ENCODE measurements around the gene POLRMT.

POLRMT gene

DNA sequence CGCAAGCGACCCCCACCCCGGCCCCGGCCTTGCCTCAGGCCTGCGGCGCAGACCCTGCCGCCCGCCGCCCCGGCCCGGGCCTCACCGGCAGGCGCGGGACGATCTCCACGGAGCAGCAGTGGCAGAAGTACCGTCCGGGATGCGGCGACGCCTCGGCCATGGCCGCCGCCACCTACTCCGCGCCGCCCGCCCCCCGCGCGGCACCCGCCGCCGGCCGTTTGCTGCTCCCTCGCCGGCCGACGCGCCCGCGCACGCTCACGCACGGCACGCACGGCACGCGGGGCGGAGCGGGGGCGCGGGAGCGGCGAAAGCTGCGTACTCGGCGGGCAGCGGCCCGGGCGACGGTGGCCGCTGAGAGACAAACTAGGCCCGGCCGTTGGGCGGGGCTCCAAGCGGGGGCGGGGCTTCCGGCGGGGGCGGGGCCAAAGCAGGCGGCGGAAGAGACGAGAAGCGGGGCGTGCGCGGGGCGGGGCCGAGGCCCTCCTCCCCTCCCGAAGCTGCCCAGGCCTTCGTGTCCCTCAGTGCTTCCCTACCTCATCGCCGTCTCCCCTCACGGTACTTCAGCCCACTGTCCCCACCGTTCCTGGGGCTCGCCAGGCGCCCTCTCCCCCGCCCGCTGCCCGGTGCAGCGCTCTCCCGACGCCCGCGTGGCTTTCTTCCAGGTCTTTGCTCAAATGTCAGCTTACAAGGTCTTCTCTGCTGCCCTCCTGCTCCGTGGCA, 29.8 kb upstream of the POLRMT start, which contains the start of gene RNF126:
TSS of gene RNF126 (minus strand) at position 253 of the 720 bp plus-strand sequence. CDS start at position 160, 93 bp downstream.
- DNase-seq (ENCODE audit: low spot score): peak; percentile 95

GRCh38 chr19:662207-662961, 29.0 kb upstream of the POLRMT start:
- peak; percentile 77 for DNase-seq (ENCODE audit: low spot score)

DNA sequence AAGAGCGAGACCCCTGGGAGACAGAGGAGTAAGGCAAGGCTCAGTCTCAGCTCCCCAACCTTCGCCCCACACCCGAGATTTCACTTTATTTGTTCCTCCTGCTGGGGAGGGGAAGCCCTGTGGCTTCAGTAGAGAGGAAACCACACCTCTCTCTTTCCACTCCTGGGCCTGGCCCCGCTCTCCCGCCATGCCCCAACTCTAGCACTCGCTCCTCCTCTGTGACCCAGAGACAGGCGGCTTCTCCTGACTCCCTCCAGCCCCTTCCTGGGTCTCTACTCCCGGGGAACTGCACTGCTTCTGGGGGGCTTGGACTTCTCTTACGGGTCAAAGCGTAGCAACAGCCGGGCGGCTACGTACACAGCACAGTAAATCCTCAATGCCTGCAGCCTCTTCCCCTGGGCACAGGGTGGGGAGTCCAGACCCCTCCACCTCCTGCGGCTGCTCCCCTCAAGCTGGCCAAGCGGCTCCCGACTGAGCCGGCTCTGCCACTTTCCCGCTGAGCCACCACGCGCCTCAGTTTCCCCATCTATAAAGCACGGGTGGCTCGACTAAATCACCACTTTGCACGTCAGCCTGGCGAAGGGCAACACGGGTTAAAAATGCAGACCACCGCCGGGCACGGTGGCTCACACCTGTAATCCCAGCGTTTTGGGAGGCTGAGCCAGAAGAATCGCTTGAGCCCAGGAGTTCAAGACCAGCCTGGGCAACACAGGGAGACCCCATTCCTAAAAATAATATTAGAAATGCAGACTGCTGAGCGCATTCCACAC, 28.3 kb upstream of the POLRMT start:
- peak; percentile 77 for DNase-seq (ENCODE audit: low spot score)

DNA sequence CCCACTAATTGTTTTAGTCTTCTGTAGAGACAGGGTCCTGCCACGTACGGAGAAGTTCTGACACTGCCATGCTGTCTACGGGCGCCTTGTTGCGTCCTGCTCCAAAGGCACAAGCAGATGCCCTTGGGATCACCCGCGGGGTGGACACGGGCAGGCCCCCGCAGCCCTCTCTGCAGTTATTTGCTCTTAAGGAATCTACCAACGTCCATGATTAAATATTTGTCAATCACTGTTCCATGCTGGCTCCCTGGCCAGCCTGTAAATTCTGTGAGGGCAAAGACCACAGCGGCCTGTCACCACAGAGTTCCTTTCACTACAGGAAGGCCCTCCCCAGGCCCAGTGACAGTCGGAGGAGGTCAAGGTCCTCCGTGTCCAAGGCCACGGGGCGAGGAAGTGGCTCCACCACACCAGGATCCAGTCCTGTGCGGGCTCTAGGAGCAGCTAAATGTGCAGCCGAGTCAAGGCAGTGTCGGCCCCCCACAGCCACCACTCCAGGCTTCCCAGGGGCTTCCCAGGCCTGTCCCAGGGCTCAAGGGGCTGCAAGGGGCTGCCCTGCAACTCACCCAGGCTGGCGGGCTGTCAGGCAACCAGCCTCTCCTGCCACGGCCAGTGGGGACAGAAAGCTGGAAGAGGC, 27.6 kb upstream of the POLRMT start:
- no peak for DNase-seq (ENCODE audit: low spot score)

- DNase-seq (ENCODE audit: low spot score): peak; percentile 22
Measured at GRCh38 chr19:658916-659839, 25.8 kb upstream of the POLRMT start.

DNA sequence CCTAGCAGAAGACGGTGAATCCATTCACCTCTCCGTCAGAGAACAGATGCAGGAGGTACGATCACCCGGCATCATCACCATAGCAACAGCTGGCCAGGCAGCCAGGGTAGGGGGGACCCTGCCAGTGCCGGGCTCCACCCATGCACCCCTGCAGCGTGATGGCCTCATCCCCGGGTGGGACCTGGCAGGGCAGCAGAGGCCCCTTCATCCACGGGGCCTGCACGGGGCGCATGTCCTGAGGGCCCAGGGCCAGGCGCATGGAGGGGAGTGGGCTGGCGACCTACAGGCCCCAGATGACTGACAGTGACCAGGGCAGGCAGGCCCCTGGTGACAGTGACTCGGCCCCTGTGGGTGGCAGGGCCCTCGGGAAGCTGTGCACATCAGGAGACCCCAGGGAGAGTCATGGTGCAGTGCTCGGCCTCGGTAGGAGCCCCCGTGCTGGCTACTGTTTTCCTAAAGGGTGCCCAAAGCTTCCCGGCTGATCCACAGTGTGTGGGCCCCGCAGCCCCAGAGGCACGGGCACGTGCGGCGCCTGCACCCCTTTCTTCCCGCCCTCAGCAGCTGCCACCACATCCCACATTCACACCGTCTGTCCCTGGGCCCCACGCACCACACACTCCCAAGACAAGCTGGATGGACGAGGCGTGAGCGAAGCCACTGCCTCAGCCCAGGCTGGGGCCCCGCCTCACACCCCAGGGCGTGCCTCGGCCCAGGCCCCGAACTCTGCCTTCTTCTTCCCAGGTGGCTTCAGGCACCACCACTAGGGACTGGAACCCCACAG, 24.9 kb upstream of the POLRMT start:
- no peak for DNase-seq (ENCODE audit: low spot score)

DNA sequence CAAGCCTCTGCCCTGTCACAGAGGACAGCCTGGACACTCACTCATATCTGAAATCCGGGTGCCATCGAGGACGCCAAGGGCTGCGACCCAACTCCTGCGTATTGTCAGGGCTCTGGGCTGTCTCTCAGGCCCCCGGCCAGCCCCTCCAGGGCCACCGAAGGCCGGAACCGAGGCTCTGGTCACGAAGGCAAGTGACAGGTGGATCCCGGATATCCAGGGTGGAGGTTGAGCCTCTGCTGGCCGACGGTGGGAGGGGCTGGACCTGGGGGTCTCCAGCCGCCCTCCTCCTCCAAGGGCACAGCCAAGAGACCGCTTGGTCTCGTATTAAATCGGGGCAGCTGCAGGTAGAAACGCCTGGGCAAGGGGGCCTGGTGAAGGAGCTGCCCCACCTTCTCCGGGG, 24.3 kb upstream of the POLRMT start:
- no peak for DNase-seq (ENCODE audit: low spot score)

GRCh38 chr19:656751-657559, 23.6 kb upstream of the POLRMT start:
- no peak for DNase-seq (ENCODE audit: low spot score)

- DNase-seq (ENCODE audit: low spot score): no peak
Measured at GRCh38 chr19:655691-656090, 22.4 kb upstream of the POLRMT start.

GRCh38 chr19:653425-653824, 20.1 kb upstream of the POLRMT start:
- no peak for DNase-seq (ENCODE audit: low spot score)

- no peak for DNase-seq (ENCODE audit: low spot score)
Measured at GRCh38 chr19:652467-653389, 19.4 kb upstream of the POLRMT start.

DNA sequence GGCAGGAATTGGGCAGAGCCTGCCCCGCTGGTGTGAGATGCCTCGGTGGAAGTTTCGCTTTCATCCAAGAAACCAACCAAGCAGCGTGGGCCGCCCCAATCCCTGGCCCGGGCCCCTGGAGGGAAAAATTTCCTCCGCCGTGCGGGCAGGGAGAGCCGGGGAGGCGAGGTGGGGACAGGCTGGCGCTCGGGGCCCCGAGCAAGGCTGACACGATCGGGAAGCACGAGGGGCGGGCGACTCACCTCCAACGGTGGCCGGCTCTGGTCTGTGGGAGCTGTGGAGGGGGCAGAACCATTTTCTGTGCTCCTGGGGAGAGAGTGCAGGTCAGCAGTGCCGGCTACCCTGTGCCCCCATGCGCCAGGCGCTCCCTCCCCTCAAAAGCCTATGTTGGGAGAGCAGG, 18.7 kb upstream of the POLRMT start:
- DNase-seq (ENCODE audit: low spot score): no peak

DNA sequence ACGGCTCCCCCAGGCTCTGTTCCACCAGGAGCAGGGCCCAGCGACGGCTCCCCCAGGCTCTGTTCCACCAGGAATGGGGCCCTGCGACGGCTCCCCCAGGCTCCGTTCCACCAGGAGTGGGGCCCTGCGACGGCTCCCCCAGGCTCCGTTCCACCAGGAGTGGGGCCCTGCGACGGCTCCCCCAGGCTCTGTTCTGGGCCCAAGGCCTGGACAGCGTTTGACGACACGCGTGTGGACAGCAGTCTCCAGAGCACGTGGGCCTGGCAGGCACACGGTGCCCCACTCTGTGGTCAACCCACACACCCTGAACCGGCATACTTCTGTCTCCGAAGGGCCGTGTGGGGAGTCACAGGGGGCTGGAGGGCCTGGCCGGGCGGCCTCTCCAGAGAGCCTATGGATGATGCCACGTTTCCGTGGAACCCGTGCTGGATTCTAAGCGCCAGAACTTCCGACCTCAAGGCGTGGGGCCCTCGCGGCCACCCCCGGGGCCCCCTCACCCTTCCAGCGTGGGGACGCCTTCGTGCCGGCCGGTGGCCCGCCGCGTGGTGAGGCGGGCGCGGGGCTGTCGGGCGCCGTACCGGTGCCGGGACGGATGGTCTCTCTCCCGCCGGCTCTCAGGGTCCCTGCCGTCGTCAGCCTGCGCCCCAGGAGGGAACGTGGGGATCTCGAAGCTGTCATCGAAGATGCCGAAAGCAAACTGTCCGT, 17.9 kb upstream of the POLRMT start:
- DNase-seq (ENCODE audit: low spot score): no peak

GRCh38 chr19:650121-650520, 16.8 kb upstream of the POLRMT start:
- no peak for DNase-seq (ENCODE audit: low spot score)

GRCh38 chr19:648904-649801, 15.8 kb upstream of the POLRMT start:
- no peak for DNase-seq (ENCODE audit: low spot score)

DNA sequence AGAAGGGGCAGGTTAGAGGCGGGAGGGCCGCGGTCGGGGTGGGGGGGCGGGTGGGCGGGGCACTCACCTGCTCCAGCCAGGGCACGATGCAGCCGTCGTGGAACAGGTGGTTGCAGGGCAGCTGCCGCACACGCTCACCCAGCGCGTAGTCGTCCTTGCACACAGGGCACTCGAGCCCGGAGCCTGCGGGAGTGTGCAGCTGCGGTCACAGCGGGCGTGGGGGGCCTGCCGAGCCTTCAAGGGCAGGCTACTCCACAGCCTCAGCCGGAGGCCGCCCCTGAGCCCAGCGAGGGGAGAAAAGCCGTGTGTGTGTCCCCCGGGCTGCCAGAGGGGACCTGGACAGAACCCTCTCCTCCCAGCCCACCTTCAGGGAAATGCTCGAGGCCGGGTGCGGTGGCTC, 15.0 kb upstream of the POLRMT start:
- no peak for DNase-seq (ENCODE audit: low spot score)
